ENCODE data around the gene UGT2A1. TPM values are rescaled to one million over a fixed set of nuclear protein-coding genes. Genes with fewer than 3 reads are reported as not detected.

The UGT2A1 gene
- total and polyA plus RNA-seq, 2 of the 8 experiments (the other 6 are each of a cell fraction or from before 2014, with no cell fraction given) = 0.19 TPM; not detected in 1

GRCh38 chr4:69583543-69583942, 69.5 kb downstream of the UGT2A1 start:
- H2BK15ac ChIP-seq (ENCODE audit: low read length) = no peak overlapping the region
- H3K79me1 ChIP-seq (ENCODE audit: low read depth, low read length) = no peaks in the 10 kb centered on the region
- no peaks in the 10 kb centered on the region for H3K36me3 ChIP-seq (ENCODE audit: control insufficient read depth in 2 of 4, insufficient read depth in 4 of 4, low read length in 3 of 4)
- H3K9ac ChIP-seq (replicated peaks in 1 of 4; ENCODE audit: extremely low read depth in 1 of 4, low read depth in 3 of 4, low read length in 3 of 4) = no peak overlapping the region
- no peak overlapping the region for H3K23ac ChIP-seq (ENCODE audit: insufficient read length)
- H3K4me1 ChIP-seq (replicated peaks in 1 of 4; ENCODE audit: control insufficient read depth in 3 of 4, insufficient read depth in 4 of 4, low read length in 3 of 4) = no peaks in the 10 kb centered on the region
- H2AFZ ChIP-seq (ENCODE audit: low read length) = no peak overlapping the region
- H3K18ac ChIP-seq (ENCODE audit: extremely low read depth, low read length) = no peak overlapping the region
- H3K79me2 ChIP-seq (ENCODE audit: control insufficient read depth in 1 of 2, insufficient read depth in 2 of 2, low read length in 2 of 2) = no peaks in the 10 kb centered on the region
- H3K23me2 ChIP-seq (ENCODE audit: low read depth, low read length) = no peaks in the 10 kb centered on the region
- no peak overlapping the region for H2BK120ac ChIP-seq (replicated peaks; ENCODE audit: low read depth, low read length)
- no peak overlapping the region for H3K27ac ChIP-seq (ENCODE audit: low read depth, low read length)
- 88% methylated on average over 2 of the region's 2 CpGs; no CpG with 5 or more reads in 1 of the 2 experiments for WGBS, 2 experiments (ENCODE audit: extremely low coverage in 1 of 2, insufficient coverage in 1 of 2, insufficient read length in 1 of 2, insufficient replicate concordance in 2 of 2, low coverage in 1 of 2, low lambda C conversion rate in 2 of 2, missing lambda C conversion rate in 1 of 2)
- H3K27me3 ChIP-seq (replicated peaks in 1 of 4; ENCODE audit: control insufficient read depth in 3 of 4, extremely low read depth in 1 of 4, insufficient read depth in 3 of 4, low read length in 3 of 4) = no peaks in the 10 kb centered on the region
- TF ChIP-seq RAD21 (IDR thresholded peaks at IDR 0.05 in 1 of 2, conservative IDR thresholded peaks at IDR 0.05 in 1 of 2; ENCODE audit: low read depth in 2 of 2, low read length in 2 of 2) = no peak
- no peak for TF ChIP-seq CHD2 (IDR thresholded peaks at IDR 0.05; ENCODE audit: low read length)
- no peak for TF ChIP-seq CBX8 (IDR thresholded peaks at IDR 0.05; ENCODE audit: borderline replicate concordance, low read depth, low read length)
- TF ChIP-seq KDM1A (IDR thresholded peaks at IDR 0.05; ENCODE audit: borderline replicate concordance, low read length) = no peak
- TF ChIP-seq CBX5 (IDR thresholded peaks at IDR 0.05; ENCODE audit: low read depth, low read length) = no peak
- no peak for TF ChIP-seq SP1 (IDR thresholded peaks at IDR 0.05; ENCODE audit: low read depth, low read length)
- TF ChIP-seq POLR2A (IDR thresholded peaks at IDR 0.05; ENCODE audit: control extremely low read depth in 1 of 2, low read depth in 2 of 2, low read length in 2 of 2) = no peak
- no peak overlapping the region for H4K8ac ChIP-seq (ENCODE audit: extremely low read depth, insufficient read depth, low read length)
- H3K4ac ChIP-seq (replicated peaks; ENCODE audit: insufficient read length, low read depth, low read length) = no peak overlapping the region
- FAIRE-seq = no peak
- H4K20me1 ChIP-seq (replicated peaks in 1 of 2; ENCODE audit: control insufficient read depth in 1 of 2, insufficient read depth in 2 of 2, low read length in 2 of 2) = no peaks in the 10 kb centered on the region
- DNase-seq (ENCODE audit: low read depth in 1 of 2, low spot score in 2 of 2) = no peak
- no peak overlapping the region for H3K14ac ChIP-seq (ENCODE audit: insufficient read length)
- H2BK20ac ChIP-seq (ENCODE audit: low read length) = no peak overlapping the region
- POLR2A ChIA-PET (ENCODE audit: partially characterized antibody) = no interaction called here
- no peak overlapping the region for H4K91ac ChIP-seq (replicated peaks; ENCODE audit: insufficient read length, low read length)
- no peak overlapping the region for H3K56ac ChIP-seq (replicated peaks; ENCODE audit: insufficient read length, low read depth, low read length)
- CTCF ChIA-PET (ENCODE audit: partially characterized antibody) = no interaction called here
- H3K9me3 ChIP-seq (ENCODE audit: insufficient read depth in 2 of 2, low read depth in 1 of 2, low read length in 1 of 2) = no peaks in the 10 kb centered on the region
- H3K4me2 ChIP-seq (ENCODE audit: insufficient read depth in 1 of 2, low read depth in 2 of 2, low read length in 2 of 2) = no peak overlapping the region
- H3K4me3 ChIP-seq (ENCODE audit: extremely low read depth in 1 of 4, insufficient read depth in 2 of 4, low read depth in 3 of 4, low read length in 4 of 4) = no peak overlapping the region
- H4K5ac ChIP-seq (ENCODE audit: insufficient read length, low read depth, low read length) = no peak overlapping the region
- H2AK5ac ChIP-seq (ENCODE audit: low read depth, low read length) = no peak overlapping the region
- H2BK12ac ChIP-seq (ENCODE audit: low read depth, low read length) = no peak overlapping the region
- no peak overlapping the region for H2BK5ac ChIP-seq (ENCODE audit: low read depth, low read length)

All from H1 (cell line).